HepG2 (cell line): ENCODE measurements around the gene DIAPH1. TPM values are rescaled to one million over a fixed set of nuclear protein-coding genes. Genes with fewer than 3 reads are reported as not detected.

Source experiments
- ATAC-seq: fragments of 200-7000 bp; cut with Tn5 transposase; 3 replicates; pipeline ENCODE4 v1.9.1; 2020; ENCODE audit warnings: mild to moderate bottlenecking, moderate library complexity
- BruUV-seq: library from RNA; stranded (reverse); fragments of 400-500 nt; replicated peaks from 2 replicates; lab custom pipeline; 2021; lab: Mats Ljungman, UMichigan
- CTCF ChIA-PET: fragments of 300-600 bp; formaldehyde crosslinking; extraction: SDS; loops from one replicate; lab custom pipeline; 2021; ENCODE audit warnings: low total read pairs, inconsistent platforms, low intra/inter-chr PET ratio; lab: Yijun Ruan, JAX
- POLR2A ChIA-PET: fragments of 350-600 bp; sonication (Branson Sonifier 250); formaldehyde crosslinking; loops from one replicate; lab custom pipeline; 2020; ENCODE audit warnings: antibody characterized with exemption, inconsistent platforms; lab: Yijun Ruan, JAX
- DNase-seq: peaks from one replicate; pipeline ENCODE4 v3.0.0-alpha.2; 2015; ENCODE audit warnings: low spot score
- FAIRE-seq: peaks from 3 replicates; lab custom pipeline; 2011; peaks lifted over from hg19 to GRCh38; lab: Jason Lieb, UNC
- H2AFZ ChIP-seq: one replicate; pipeline ENCODE4 v1.6.1; 2011; ENCODE audit warnings: low read length, inconsistent platforms
- H3K27ac ChIP-seq: fragments of 300-600 bp; 3 replicates; pipeline ENCODE4 v1.8.0; 2011; ENCODE audit warnings: mixed run types, mild to moderate bottlenecking, mixed read lengths, low read length, inconsistent platforms; ENCODE audit not compliant: insufficient read depth; ENCODE audit errors: extremely low read length
- H3K27me3 ChIP-seq, 2 experiments: fragments of 200-600 bp in 1 of 2; 2 replicates in 1 of 2; 3 replicates in 1 of 2; pipeline versions ENCODE4 v1.6.0 to v1.8.0; 2011; ENCODE audit warnings: low read length in 2 of 2, mild to moderate bottlenecking in 2 of 2, moderate library complexity in 2 of 2, inconsistent platforms in 1 of 2; ENCODE audit not compliant: insufficient read depth in 2 of 2, control insufficient read depth in 1 of 2
- H3K36me3 ChIP-seq, 2 experiments: fragments of 200-600 bp in 1 of 2; replicated peaks in 1 of 2; 2 replicates in 1 of 2; 3 replicates in 1 of 2; pipeline versions ENCODE4 v1.5.1 to v1.8.0; 2011; ENCODE audit warnings: low read length in 2 of 2, inconsistent platforms in 1 of 2; ENCODE audit not compliant: insufficient read depth in 2 of 2, control insufficient read depth in 1 of 2
- H3K4me1 ChIP-seq: 2 replicates; pipeline ENCODE4 v1.5.1; 2012; ENCODE audit warnings: low read length, inconsistent platforms; ENCODE audit not compliant: insufficient read depth
- H3K4me2 ChIP-seq: 2 replicates; pipeline ENCODE4 v1.6.0; 2011; ENCODE audit warnings: low read depth, low read length, inconsistent platforms
- H3K4me3 ChIP-seq, 3 experiments: fragments of 200-600 bp in 1 of 3; sonication (generic), shearing (Covaris generic) in 1 of 3; replicated peaks in 1 of 3; 2 replicates each; pipeline ENCODE4 v1.5.1; 2011 to 2016; ENCODE audit warnings: low read length in 3 of 3, inconsistent platforms in 2 of 3, low read depth in 2 of 3, mild to moderate bottlenecking in 2 of 3, control low read depth in 1 of 3, mixed read lengths in 1 of 3; ENCODE audit not compliant: insufficient read depth in 1 of 3
- H3K79me2 ChIP-seq: one replicate; pipeline ENCODE4 v1.6.1; 2011; ENCODE audit warnings: low read length, inconsistent platforms; ENCODE audit not compliant: insufficient read depth
- H3K9ac ChIP-seq: 2 replicates; pipeline ENCODE4 v1.6.0; 2011; ENCODE audit warnings: mild to moderate bottlenecking, low read depth, low read length, inconsistent platforms; ENCODE audit not compliant: insufficient read depth
- H3K9me3 ChIP-seq: 2 replicates; pipeline ENCODE4 v1.5.1; 2012; ENCODE audit warnings: mild to moderate bottlenecking, low read length
- H4K20me1 ChIP-seq: 2 replicates; pipeline ENCODE4 v1.6.0; 2011; ENCODE audit warnings: inconsistent platforms, mild to moderate bottlenecking, low read length, moderate library complexity; ENCODE audit not compliant: insufficient read depth
- MED8 ChIP-seq: sonication (generic); formaldehyde crosslinking; IDR thresholded peaks from 2 replicates; pipeline ENCODE4 v1.8.1; 2023; ENCODE audit warnings: mild to moderate bottlenecking, missing genetic modification reagents; ENCODE audit not compliant: insufficient replicate concordance
- NFYC ChIP-seq: IDR thresholded peaks from 2 replicates; pipeline ENCODE4 v1.6.1; 2016; ENCODE audit warnings: missing genetic modification reagents, missing compliant biosample characterization
- TP53 ChIP-seq: sonication (generic); formaldehyde crosslinking; conservative IDR thresholded peaks from 2 replicates; pipeline ENCODE4 v1.4.0; 2020; ENCODE audit warnings: missing genetic modification reagents
- ZBTB39 ChIP-seq: sonication (generic); formaldehyde crosslinking; IDR thresholded peaks from 2 replicates; pipeline ENCODE4 v1.5.0; 2020; ENCODE audit warnings: missing genetic modification reagents
- ZNF18 ChIP-seq: sonication (generic); formaldehyde crosslinking; IDR thresholded peaks from 2 replicates; pipeline ENCODE4 v1.8.0; 2022; ENCODE audit warnings: mild to moderate bottlenecking, missing genetic modification reagents; ENCODE audit not compliant: insufficient replicate concordance
- ZNF749 ChIP-seq: sonication (generic); formaldehyde crosslinking; IDR thresholded peaks from 2 replicates; pipeline ENCODE4 v1.8.0; 2022; ENCODE audit warnings: mild to moderate bottlenecking, missing genetic modification reagents, moderate library complexity, borderline replicate concordance
- ZNF891 ChIP-seq: sonication (generic); formaldehyde crosslinking; IDR thresholded peaks from 2 replicates; pipeline ENCODE4 v1.5.0; 2020; ENCODE audit warnings: mild to moderate bottlenecking, missing genetic modification reagents
- WGBS: methylation state at CpG from one replicate; pipeline ENCODE4 v1.1.6; 2017; ENCODE audit warnings: low lambda C conversion rate; 5-methylcytosine and 5-hydroxymethylcytosine counted together
- in situ Hi-C: cut with HindIII; loops from 2 replicates; pipeline ENCODE4 v1.10.0; 2017; ENCODE audit warnings: low pct_unique_long_range_greater_than_20kb; ENCODE audit not compliant: extremely low pct_ligation_motif_present
- intact Hi-C: fragments of 100-400 bp; cut with micrococcal nuclease; formaldehyde crosslinking; loops from one replicate; pipeline ENCODE4 v1.10.0; 2022; ENCODE audit not compliant: unreplicated experiment
- polyA plus RNA-seq, 8 experiments: library from polyadenylated mRNA; depleted of rRNA in 3 of 8; stranded (reverse) in 7 of 8; unstranded in 1 of 8; fragments of >200 nt; fragmentation: Illumina TruSeq in 4 of 8; extraction: Trizol in 4 of 8; gene quantifications; 2 replicates each; pipeline versions ENCODE4 v1.2.1 to v1.2.3, GENCODE V29; 2011 to 2016; ENCODE audit warnings: low read depth in 4 of 8, missing spikeins in 1 of 8, mixed read lengths in 1 of 8; ENCODE audit not compliant: insufficient read depth in 1 of 8
- total RNA-seq, 5 experiments: library from RNA; depleted of rRNA; stranded (reverse); fragments of >200 nt; fragmentation: Illumina TruSeq; extraction: Trizol; gene quantifications; 2 replicates each; pipeline ENCODE4 v1.2.3, GENCODE V29; 2016; ENCODE audit warnings: low read depth in 1 of 5
- TF ChIP-seq, protein P1 (sequence below): IDR thresholded peaks from 2 replicates; pipeline ENCODE4 v1.6.1; 2016; ENCODE audit warnings: control low read depth
- TF ChIP-seq, protein P2 (sequence below): sonication (generic); formaldehyde crosslinking; IDR thresholded peaks from 2 replicates; pipeline ENCODE4 v1.8.1; 2023; ENCODE audit warnings: missing genetic modification reagents, mild to moderate bottlenecking, borderline replicate concordance

The DIAPH1 gene
- total and polyA plus RNA-seq, 2 of the 13 experiments (the other 11 are each of a cell fraction or from before 2014, with no cell fraction given): 25.1 to 33.9 TPM

DNA sequence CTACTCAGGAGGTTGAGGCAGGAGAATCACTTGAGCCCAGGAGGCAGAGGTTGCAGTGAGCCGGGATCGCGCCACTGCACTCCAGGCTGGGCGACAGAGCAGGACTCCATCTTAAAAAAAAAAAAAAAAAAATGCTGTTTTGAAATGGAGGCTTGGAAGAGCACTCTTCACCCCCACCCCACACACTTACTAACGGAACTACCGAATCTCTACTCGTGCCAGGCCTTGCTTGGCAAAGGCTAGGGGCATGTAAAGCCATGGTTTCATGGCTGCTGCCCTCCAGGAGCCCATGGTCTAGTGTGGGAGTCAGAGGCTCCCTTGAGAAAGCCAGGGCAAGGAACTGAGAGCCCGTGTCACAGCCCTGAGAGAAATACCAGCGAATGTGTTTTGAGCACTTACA lies 108.6 kb downstream of the DIAPH1 start (continued):
- TF ChIP-seq ZNF891: no peak
- no peak for TF ChIP-seq TP53
- TF ChIP-seq ZNF749 (CRISPR knock-in tag): no peak
- TF ChIP-seq, protein P1, sequence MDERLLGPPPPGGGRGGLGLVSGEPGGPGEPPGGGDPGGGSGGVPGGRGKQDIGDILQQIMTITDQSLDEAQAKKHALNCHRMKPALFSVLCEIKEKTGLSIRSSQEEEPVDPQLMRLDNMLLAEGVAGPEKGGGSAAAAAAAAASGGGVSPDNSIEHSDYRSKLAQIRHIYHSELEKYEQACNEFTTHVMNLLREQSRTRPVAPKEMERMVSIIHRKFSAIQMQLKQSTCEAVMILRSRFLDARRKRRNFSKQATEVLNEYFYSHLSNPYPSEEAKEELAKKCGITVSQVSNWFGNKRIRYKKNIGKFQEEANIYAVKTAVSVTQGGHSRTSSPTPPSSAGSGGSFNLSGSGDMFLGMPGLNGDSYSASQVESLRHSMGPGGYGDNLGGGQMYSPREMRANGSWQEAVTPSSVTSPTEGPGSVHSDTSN: no peak
- TF ChIP-seq MED8 (CRISPR knock-in tag): no peak

- in situ Hi-C loops (no loop called here), intact Hi-C loops (no loop called here)
- H3K9ac ChIP-seq: no peak overlapping the region
- no peaks in the 10 kb centered on the region for H3K79me2 ChIP-seq
- TF ChIP-seq, protein P2, sequence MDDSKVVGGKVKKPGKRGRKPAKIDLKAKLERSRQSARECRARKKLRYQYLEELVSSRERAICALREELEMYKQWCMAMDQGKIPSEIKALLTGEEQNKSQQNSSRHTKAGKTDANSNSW (CRISPR knock-in tag): no peak
- TF ChIP-seq ZNF18 (CRISPR knock-in tag) (no peak), NFYC (CRISPR knock-in tag) (no peak), ZBTB39 (no peak)
- WGBS: 35% methylated on average over 21 of the region's 23 CpGs
- H3K4me1 ChIP-seq: peaks cover 6% of the 10 kb centered on the region; the same call in 1 of the 2 replicates
- peak overlapping the region in 1 of 3 experiments; percentile 25; a peak in 2 of 6 replicates for H3K4me3 ChIP-seq
- ChIA-PET POLR2A (no interaction called here), CTCF (no interaction called here)
- no peaks in the 10 kb centered on the region; a peak in 1 of 5 replicates for H3K27me3 ChIP-seq
- 0 out of 5 replicates have a peak, but pooled peaks cover 2 to 4% of the 10 kb centered on the region in 2 experiments for H3K36me3 ChIP-seq
- H3K27ac ChIP-seq: no peak overlapping the region
- H4K20me1 ChIP-seq: no peaks in the 10 kb centered on the region
- DNase-seq: peak; percentile 5
- BruUV-seq: no TSS peak
- no peak for FAIRE-seq
- peak; percentile 22; the same call in 2 of the 3 replicates for ATAC-seq
- no peaks in the 10 kb centered on the region for H3K9me3 ChIP-seq
- H3K4me2 ChIP-seq: peak overlapping the region; percentile 39; the same call in 1 of the 2 replicates
- H2AFZ ChIP-seq: no peak overlapping the region
These were observed 109.8 kb downstream of the DIAPH1 start for GRCh38 chr5:141508798-141509611.
